ENCODE data around the gene PHF13.
"Not testable (repeated sequence)": the region's sequence is repeated elsewhere in the genome, so short reads cannot be mapped to it uniquely, and the experiment has no call there.

The PHF13 gene

DNA sequence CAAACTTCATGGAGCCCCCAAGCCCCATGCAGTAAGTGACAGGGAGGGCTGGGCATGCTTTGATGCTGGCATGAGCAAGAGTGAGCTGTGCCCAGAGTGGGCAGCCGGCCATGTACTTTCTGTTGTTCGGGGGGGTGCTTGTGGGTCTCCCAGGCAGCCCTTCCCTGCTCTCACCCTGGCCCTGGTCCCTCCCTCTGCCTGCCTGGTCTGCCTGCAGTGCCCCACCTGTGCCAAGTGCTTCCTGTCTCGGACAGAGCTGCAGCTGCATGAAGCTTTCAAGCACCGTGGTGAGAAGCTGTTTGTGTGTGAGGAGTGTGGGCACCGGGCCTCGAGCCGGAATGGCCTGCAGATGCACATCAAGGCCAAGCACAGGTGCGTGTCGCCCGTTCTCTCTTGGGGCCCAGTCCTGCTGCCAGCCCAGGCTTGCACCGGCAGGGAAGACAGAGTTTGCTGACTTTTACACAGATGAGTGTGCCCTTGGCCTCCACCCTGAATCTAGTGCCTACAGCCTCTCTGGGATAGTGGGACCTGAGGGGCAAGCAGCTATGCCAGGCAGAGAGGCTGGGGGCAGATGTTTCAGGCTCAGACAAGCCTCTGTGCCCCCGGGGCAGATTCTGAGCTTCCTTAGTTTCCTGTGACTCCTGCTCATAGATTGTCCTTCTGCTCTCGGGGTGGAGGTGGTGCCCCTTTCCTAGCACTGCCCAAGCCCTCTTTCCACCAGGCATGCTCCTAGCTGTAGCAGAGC is 26.1 kb upstream of the PHF13 start:
- DNase-seq (ENCODE audit: low read depth in 2 of 2): no peak

DNA sequence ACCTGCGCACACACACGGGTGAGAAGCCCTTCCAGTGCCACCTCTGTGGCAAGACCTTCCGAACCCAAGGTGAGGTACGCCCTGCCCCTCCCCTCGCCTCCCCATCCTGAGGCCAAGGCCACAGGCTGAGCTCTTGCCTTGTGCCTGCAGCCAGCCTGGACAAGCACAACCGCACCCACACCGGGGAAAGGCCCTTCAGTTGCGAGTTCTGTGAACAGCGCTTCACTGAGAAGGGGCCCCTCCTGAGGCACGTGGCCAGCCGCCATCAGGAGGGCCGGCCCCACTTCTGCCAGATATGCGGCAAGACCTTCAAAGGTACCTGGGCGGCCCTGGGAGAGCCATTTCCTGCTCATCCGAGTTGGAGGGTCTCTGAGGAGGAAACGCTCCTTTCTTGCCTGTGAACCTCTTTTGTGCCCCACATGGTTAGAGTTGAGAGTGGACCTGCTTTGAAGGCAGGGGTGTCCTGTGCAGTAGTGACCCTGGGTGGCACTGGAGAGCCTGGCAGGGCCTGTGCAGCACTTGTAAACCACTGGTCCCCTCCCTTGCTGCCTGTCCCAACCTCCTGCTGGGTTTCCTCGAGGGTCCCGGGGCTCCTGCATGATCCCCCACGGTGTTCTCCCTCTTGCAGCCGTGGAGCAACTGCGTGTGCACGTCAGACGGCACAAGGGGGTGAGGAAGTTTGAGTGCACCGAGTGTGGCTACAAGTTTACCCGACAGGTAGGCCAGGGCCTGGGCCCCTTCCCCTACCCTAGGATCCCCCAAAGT is 25.2 kb upstream of the PHF13 start:
- DNase-seq (ENCODE audit: low read depth in 2 of 2): no peak

DNA sequence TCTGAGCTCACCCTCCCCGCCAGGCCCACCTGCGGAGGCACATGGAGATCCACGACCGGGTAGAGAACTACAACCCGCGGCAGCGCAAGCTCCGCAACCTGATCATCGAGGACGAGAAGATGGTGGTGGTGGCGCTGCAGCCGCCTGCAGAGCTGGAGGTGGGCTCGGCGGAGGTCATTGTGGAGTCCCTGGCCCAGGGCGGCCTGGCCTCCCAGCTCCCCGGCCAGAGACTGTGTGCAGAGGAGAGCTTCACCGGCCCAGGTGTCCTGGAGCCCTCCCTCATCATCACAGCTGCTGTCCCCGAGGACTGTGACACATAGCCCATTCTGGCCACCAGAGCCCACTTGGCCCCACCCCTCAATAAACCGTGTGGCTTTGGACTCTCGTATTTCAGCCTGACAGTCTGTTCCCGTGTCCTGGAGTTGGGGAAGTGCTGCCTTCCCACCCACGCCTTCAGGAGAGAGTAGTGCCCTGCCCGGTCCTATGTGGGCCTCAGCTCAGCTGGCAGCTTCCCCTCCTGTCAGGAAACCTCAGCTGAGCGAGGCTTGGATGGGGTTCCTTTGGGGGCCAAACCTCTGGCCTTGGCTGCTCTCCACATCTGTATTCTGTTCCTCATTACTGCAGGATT is 24.5 kb upstream of the PHF13 start:
- DNase-seq (ENCODE audit: low read depth in 2 of 2): no peak

DNA sequence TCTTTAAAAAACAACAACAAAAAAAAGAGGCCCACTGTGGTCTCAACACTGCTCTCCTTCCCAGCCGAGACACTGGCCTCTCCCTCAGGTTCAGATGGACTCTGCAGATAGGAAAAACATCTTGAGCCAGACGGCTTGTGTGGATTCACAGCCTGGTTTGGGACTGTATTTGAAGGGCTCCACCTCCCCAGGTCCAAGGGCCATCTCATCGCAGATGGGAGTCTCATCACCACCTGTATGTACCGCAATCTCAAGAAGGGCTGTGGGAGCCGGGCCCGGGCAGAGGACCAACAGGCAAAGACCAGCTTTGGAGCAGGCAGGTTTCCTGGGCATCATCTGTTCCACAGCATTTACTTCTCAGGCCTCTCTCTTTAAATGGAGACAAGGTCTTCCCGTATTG is 23.5 kb upstream of the PHF13 start:
- no peak for DNase-seq (ENCODE audit: low read depth in 2 of 2)

DNA sequence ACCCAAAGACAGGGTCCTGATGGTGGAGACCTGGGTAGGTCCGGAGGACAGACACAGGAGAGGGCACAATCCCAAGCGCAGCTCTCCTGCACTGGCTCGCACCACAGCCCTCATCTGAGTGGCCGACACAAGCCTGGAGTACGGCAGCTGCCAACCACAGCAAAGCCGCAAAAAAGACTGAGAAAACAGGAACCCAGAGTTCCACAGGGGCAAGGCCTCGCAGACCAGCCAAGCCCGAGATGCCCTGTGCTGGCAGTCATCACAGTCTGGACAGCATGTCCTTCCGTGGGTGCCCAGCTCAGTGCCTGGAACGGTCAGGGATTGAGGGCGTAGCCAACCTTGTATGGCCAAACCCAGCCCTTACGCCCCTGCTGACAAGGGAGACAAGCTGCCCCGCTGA is 22.3 kb upstream of the PHF13 start:
- no peak for DNase-seq (ENCODE audit: low read depth in 2 of 2)

DNA sequence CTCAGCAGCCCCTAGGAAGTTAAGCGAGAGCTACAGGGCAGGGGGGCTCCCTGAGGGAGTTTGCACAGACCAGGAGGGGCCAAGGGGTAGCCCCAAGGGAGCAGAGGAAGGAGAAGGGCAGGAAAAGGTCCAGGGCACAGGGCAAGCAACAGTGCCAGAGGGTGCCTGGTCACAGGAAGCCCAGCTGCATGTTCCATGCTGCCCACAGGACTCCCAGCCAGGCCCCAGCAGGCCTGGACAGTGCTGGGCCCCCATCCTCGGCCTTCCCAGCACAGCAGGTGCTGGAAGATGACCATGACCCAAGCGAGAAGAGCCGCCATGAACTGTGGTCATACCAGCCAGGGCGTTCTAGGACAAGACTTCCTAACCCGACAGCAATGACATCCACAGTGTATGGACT is 21.9 kb upstream of the PHF13 start:
- DNase-seq (ENCODE audit: low read depth in 2 of 2): no peak

DNA sequence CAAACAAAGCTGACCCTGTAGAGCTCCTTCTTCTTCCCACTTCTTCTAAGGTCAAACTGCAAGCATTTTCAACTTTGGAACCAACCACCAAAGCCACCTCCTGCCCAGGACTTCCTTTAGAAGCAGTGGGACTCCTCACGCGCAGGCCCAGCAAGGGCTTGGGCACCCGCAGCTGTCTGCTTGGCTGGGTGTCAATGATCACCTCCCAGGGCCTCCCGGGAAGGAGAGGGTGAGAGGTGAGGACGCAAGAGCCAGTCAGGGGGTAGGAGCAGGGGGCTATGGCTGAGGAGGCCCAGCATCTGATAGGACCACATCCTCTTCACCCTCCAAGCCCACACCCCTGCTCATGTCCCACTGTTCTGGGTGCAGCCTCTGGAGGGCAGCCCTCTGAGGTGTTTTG is 21.1 kb upstream of the PHF13 start:
- DNase-seq (ENCODE audit: low read depth in 2 of 2): no peak

DNA sequence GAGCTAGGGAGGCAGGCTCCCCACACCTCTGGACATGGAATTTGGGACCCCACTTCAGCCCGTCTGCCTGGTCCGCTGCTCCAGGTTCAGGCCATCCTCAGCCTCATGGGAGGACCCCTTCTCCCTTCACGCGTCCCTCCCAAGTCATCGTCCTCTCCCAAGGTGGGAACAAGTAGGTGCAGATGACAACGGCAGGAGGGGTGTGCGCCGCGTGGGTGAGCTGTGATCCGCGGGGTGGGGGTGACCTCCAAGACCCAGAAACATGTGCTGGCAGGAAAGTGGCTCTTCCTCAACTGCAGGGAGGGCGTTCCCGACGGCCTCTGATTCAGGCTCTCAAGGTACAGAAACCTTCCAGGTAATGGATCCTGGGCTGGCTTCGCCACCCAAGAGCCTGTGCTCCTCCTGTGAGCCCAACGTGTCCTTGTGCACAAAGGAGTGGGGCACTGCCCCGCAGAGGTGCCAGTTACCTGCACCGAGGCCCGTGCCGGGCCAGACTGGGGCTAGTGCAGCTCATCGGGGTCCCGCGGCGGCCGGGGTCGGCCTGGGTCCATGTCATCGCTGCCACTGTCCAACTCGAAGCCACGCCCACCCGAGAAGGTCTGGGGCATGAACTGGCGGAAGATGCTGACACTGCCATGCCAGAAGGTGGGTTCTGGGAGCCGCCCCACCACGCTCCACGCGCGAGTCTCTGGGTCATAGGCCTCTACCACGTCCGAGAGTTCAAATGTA is 20.5 kb upstream of the PHF13 start:
- DNase-seq (ENCODE audit: low read depth in 2 of 2): no peak

DNA sequence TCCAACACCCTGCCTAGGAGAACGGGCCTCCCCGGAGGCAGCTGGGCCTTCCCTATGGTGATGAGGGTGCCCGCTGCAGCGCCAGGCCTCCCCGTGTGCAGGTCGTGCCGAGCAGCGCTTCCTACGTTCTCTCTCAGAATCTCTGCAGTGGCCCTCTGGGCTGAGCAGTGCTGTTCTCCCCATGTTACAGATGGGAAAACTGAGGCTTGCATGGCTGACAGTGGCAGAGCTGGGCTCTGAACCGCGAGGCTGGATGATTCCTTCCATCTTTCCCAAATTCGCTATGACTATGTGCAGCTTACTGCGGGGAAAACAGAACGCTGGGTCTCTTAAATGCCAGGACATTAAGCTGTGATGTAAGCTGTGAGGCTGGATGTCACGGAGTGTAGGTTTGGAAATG is 19.7 kb upstream of the PHF13 start:
- no peak for DNase-seq (ENCODE audit: low read depth in 2 of 2)

DNA sequence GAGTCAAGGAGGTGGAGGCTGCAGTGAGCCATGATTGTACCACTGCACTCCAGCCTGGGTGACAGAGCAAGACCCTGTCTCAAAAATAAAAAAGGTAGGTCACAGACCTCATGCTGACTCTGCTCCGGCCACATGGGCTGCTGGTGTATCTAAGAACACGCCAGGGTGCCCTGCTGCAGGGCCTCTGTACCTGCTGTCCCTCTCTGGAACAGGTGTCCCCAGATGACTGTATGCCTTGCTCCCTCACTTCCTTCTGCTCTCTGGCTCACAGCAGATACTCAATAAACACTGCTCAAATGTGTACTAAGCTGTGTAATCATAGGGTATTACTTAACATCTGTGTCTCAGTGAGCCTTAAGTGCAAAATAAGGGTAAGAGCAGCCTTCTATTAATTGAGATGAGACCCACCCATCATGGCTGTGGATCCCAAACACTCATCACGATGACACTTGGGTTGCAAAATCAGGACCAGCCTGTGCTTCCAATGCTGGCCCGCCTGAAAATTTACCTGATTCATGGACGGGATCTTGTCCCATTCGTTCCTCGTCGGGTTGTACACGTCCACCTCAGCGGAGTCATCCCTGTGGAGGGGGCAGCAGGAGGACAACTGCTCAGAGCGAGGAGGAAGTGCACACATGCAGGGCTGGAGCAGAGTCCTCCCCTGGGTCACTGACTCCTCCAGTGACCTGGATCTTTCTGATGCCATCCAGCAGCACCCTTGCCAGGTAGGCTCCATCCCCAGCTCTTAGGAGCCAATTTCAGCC is 18.4 kb upstream of the PHF13 start:
- DNase-seq (ENCODE audit: low read depth in 2 of 2): no peak

DNA sequence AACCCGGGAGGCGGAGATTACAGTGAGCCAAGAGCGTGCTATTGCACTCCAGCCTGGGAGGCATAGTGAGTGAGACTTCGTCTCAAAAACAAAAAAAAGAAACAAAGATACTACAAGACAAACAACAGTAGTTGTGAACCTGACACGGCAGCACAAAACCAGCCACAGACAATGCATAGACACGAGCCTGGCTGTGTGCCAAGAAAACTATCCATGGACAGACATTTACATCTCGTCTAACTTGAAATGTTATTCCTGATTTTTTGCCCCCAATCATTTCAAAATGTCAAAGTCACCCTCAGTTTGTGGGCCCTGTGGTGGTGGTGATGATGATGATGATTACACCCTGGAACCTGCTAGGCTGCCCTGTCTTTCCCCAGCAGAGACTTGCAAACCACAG is 17.2 kb upstream of the PHF13 start:
- DNase-seq (ENCODE audit: low read depth in 2 of 2): no peak

DNA sequence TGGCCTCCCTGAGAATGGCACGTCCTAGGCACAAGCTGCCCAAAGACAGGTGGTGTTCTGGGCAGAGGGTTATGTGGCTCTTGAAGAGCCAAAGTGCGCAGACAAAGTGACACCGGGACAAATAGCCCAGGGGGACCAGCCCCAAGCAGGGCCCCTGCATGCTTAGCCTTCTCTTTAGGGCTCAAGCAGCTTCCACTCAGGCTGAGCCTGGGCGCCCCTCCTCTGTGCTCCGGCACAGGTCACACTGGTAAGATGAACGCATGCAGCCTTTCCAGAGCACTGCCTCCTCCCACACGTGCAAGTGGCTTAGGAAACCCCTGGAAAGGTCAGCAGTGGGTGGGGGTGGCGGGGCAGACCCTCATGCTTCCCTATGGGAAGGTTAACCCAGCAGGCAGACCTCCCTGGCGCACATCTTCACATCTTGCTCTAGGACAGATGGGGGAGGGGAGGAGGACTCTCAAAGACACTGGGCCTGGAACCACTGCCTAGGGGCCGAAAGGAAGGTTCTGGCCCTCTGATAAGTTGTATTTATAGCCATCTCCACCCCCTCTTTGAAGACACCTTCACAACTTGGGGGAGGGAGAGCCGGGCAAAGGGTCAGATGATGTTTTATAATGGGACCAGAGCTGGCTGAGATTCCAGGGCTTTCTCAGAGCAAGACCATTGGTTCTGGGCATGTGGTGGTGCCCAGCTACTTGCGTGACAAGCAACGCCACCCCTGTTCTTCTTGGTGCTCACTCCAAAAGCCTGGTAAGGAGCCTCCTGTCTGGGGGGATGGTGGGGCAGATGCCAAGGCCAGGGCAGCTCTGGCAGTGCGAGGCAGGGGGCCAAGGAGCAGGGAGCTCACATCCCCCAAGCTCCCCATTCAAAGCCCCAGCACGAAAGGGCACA is 16.4 kb upstream of the PHF13 start:
- no peak for DNase-seq (ENCODE audit: low read depth in 2 of 2)

DNA sequence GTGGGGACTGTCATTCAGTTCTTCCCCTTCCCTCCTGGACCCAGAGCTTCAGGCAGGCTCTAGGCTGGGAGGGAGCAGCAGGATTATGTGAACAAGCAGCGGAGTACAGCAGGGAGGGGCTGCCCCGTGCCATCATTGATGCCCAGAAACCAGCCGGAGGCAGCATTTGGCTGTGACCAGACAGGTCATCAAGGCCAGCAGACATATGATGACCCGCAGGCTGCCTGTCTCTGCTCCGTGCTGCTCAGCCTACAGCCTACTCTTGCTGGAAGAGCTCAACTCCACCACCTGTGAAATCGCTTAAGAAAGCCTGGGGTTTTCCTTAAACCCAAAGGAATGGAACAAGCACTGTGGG is 15.8 kb upstream of the PHF13 start:
- DNase-seq (ENCODE audit: low read depth in 2 of 2): no peak

DNA sequence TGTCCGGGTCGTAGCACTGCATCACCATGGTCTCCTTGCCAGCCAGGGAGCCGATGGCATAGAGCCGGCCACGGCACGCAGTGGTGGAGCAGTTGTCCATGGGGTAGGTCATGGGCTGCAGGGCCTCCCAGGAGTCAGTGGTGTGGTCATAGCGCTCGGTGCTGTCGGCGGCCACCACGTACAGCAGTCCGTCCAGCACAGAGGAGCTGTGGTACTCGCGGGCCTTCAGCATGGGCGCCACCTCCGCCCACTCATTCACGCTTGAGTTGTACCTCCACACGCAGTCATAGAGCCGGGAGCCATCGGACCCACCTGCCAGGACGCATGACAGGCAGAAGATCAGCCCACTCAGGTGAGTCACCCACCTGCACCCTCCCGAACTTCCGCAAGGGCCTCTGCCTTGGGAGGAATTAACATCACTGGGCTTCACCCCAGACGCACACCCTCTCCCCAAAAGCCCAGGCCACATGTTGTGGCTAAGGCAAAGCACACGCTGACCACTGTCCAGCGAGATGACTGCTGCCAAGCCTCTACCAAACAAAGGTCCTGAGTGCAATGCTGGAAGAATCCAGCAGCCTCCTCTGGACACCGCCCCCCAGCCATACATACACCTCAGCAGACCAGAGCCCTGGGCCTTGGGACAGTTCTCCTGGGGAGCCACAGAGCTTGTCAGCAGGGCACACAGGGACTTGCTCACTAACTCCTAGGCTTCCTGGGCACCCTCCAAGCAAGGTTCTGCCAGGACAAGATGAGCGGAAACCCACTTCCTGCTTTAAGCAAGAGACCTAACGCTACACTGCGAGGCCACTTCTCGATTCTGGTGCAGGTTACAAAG is 14.2 kb upstream of the PHF13 start:
- no peak for DNase-seq (ENCODE audit: low read depth in 2 of 2)

DNA sequence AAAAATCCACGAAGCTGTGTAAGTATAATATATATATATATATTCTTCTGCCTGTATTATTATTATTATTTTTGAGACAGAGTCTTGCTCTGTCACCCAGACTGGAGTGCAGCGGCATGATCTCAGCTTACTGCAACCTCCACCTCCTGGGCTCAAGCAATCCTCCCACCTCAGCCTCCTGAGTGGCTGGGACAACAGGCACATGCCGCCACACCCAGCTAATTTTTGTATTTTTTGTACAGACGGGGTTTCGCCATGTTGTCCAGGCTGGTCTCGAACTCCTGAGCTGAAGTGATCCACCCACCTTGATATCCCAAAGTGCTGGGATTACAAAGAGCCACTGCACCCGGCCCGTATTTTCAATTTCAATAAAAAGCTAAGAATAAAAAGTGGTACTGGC is 13.5 kb upstream of the PHF13 start:
- DNase-seq (ENCODE audit: low read depth in 2 of 2): not testable (repeated sequence)

DNA sequence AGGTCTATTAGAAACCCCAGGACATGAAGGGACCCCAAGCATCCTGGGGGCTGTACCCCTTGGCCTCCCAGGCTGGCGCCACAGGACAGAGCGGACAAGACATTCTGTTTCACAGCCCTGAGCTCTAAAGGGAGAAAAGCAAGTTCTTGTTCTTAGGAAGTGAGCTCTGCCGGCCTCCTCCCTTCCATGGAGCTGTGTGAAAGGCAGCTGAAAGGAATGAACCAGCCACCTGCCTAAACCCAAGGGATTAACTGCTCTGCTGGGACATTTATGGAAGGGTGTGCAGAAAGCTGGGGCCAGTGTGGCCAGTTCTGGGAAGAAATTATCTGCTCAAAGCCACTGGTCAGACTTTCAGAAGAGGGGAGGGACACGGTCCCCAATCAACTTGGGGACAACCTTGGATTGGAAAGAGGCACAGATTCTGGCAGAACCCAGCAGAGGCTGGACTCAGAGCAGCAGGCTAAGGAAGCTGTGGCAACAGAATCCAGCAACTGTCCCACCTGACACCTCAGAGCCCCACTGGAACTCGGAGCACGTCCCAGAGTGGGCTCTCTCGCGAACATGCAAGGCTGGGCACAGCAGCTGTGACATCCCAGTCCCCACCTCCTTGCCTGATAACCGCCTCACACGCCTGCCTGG is 13.0 kb upstream of the PHF13 start:
- DNase-seq (ENCODE audit: low read depth in 2 of 2): no peak

DNA sequence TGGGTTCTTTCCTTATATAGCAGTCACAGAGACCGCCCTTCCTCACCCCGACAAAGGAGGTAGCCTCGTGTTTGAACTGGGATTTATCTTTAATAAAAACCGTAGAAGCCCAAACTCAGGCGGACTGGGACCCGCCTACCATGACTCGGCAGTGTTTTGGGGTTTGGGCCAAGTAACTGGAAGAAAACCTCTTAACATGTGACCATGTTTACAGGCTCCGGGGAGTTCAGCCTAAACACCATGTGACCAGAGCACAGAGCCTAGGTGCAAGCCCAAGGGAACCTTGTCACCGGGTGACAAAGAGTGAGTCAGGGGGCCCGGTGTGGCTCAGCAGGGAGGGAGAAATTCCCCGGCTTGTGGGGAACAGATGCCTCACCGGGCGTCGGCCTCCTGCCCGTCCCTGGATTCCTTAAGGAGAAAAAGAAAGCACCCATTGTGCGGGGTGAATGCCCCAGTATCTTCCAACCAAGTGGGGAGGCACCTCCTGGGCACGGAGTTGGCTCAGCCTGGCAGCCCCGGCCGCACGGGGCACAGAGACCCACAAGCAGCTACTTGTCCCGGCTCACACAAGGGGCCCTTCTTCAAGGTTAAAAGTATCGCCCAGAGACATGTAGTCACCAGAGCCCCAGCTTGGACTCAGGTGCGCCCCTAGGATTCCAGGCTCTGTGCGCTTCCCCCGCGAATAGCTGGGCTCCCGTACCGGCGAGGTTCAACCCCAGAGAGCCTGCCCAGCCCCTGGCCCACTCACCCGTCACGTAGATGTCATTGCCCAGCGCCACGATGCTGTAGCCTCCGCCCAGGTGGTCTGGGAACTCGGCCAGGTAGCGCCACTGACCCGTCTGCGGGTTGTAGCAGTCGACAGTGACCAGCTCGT is 12.2 kb upstream of the PHF13 start:
- DNase-seq (ENCODE audit: low read depth in 2 of 2): peak; percentile 65 to 69
